GM18498 (cell line): ENCODE data around the gene SLC16A5.
A peak's percentile ranks its signal among the peaks of the same experiment; 100 is the strongest.
"Not testable (repeated sequence)": the region's sequence is repeated elsewhere in the genome, so short reads cannot be mapped to it uniquely, and the experiment has no call there.

Source experiments
- ATAC-seq: cut with Tn5 transposase; IDR thresholded peaks from one replicate; pipeline ENCODE4 v1.9.1; 2021; ENCODE audit warnings: mild to moderate bottlenecking, moderate library complexity; ENCODE audit not compliant: unreplicated experiment

The SLC16A5 gene

DNA sequence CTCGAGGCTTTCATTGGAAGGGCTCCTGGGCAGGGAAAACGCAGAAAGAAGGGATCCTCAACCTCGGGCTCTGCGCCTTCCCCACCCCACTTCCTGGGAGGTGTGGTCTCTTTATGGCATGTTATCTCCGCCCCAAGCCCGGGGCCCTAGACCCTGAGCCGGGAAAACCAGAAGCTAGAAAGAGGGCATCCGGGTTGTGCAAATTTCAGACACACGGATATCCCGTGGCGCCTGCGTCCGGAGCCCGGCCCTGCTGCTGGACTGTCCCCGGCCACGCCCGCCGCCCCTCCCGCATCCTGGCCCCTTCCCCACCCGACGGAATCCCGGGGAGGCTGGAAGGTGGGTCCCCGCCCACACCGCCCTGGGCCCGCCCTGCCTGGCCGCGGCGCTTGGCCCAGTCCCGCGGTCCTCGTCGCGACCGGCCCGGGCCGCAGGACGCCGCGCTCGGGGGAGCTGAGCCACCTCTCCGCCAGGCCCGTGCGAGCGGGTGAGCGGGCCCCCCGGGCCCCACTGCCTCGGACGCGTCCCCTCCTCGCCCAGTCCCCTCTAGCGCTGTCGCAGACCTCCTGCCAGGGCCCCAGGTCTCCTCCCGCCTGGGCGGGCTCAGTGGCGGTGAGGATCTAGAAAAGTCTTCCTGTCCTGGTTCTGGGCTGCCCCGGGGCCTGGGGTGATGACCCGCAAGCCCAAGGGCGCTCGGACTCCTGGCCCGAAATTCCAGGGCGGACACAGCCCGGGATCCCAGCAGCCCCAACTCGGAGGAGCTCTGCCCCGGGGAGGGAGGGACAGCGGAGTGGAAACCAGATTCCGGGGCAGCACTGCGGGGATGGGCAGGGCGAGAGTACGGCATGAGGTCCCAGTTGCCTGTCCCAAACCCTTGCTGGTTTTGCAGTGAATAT is at the start of gene SLC16A5:
SLC16A5 (plus strand) TSS at position 397 of the 896 bp plus-strand sequence. CDS start 5,683 bp downstream, outside the sequence.
- peak; percentile 64 for ATAC-seq

DNA sequence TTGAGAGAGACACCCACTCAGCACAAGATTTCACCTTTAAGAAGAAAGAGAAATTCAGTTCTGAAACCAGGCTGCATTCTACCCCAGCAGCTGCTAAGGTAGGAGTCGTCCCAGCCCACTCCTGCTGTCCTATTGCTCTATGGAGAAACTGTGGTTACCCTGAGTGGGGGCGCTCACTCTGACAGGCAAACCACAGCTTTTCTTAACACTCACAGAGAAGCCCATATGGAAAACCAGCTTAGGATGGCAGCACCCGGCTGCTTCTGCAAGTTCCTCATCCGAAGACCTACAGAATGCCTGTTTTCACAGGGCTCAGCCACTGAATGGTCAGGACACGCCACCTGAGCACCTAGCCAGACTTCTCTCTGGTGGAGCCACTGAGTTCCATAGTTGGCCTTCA is 48.5 kb upstream of the SLC16A5 start:
- ATAC-seq = no peak

DNA sequence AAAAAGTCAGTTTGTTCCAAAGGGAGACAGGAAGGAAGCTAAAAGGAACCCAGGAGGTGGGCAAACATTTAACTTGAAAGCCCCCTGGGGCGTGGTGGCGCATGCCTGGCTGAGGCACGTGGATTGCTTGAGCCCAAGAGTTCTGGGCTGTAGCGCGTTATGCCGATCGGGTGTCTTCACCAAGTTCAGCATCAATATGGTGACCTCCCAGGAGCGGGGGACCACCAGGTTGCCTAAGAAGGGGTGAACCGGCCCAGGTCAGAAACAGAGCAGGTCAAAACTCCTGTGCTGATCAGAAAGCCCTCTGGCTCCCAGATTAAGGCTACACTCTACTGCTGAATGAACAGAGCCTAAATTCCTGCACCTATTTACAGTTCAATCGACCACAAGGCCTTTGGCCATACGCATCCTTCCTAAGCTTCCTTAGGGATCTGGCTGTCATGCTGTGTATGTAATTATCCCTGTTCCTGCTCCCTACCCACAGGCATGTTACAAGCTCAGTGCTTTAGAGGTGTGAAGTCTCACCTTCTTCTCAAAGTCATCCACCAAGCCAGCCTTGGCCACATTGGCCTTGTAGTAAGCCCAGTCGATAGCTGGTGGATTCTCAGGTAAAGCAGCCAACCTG is 46.0 kb upstream of the SLC16A5 start:
- no peak for ATAC-seq

DNA sequence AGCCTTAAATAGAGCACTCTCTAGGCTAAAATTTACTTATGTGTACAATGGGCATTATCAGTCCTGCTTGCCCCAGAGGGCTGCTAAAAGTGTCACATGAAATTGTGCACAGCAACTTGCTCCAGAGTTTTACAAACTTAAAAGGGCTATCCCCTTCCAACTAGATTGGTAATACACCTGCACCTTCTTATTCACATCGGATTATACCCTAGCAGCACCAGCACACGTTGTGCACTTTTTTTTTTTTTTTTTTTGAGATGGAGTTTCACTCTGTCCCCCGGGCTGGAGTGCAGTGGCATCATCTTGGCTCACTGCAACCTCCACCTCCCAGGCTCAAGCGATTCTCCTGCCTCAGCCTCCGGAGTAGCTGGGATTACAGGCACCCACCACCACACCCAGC is 44.0 kb upstream of the SLC16A5 start:
- not testable (repeated sequence) for ATAC-seq

GRCh38 chr17:75044716-75045115 is 43.0 kb upstream of the SLC16A5 start:
- ATAC-seq = no peak

DNA sequence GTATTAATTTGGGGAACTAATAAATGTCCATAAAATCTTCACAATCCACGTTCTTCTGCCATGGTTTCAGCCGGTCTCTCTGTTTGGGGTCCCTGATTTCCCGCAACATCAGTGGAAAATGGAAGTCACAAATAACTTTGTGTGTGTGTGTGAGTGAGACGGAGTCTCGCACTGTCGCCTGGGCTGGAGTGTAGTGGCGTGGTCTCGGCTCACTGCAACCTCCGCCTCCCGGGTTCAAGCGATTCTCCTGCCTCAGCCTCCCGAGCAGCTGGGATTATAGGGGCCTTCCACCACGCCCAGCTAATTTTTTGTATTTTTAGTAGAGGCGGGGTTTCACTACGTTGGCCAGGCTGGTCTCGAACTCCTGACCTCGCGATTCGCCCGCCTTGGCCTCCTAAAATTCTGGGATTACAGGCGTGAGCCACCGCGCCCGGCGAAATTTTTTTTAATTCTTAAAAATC is 41.8 kb upstream of the SLC16A5 start:
- ATAC-seq = not testable (repeated sequence)

DNA sequence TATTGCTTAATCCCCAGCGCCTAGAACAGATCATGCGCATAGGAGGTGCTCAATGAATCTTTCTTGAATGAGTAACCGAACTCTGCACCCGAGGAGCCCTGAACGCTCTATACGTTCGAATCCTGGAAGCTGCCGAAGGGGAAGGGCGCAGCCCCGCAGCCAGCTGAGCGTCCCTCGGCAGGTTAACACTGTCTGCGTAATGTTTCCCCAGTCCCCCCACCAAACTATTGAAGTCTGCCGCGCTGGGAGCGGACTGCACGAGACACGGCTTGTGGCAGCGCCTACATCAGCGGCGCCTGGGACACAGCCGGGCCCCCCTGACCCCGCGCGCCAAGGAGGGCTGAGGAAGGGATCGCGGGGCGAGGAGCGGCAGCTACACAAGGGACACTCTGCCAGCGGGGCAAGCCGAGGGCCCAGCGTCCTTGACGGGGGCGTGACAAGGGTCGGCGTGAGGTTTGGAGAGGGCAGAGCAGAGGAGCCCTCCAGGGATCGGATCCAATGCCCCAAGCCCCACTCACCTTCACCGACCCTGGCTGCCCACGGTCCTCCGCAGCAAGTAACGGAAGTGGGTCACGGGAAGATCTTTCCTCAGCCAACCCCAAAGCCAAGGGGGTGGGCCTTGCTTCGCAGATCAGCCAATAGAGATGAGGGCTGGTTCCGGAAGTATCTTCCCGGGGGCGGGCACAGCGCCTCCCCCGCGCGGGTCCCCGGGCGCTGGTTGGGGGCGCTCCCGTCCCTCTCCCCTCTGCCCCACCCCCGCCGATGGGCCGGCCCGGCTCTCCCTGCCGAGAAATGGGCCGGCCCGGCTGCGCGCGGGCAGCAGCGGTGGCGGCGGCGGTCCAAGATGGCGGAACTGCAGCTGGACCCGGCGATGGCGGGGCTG is 41.1 kb upstream of the SLC16A5 start, which contains the start of the genes ATP5PD and KCTD2:
ATP5PD (minus strand) TSS at position 563 of the 883 bp plus-strand sequence. CDS start 4,319 bp downstream, outside the sequence.
KCTD2 (plus strand) TSS at position 819 of the 883 bp plus-strand sequence; CDS start at position 845, 26 bp downstream.
- peak; percentile 94 for ATAC-seq

GRCh38 chr17:75047398-75048098 is 40.2 kb upstream of the SLC16A5 start:
- ATAC-seq = peak; percentile 24

GRCh38 chr17:75048249-75048878 is 39.4 kb upstream of the SLC16A5 start:
- no peak for ATAC-seq

DNA sequence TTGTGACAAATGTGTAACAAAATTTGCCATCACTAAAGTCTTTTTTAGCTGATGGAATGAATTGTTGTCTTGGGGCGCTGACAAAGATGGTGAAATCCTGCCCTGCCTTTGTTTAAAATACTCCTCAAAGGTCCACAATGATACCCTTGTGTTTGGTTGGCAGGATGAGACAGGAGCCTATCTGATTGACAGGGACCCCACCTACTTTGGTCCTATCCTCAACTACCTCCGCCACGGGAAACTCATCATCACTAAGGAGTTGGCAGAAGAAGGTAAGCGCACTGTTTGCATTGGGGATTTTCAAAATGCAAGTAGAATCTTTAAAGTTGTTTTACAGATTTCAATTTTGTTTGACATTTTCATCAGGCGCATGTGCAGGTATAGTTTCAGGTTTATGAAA is 38.7 kb upstream of the SLC16A5 start:
- ATAC-seq = no peak

GRCh38 chr17:75049706-75050105 is 38.0 kb upstream of the SLC16A5 start:
- no peak for ATAC-seq

GRCh38 chr17:75051941-75052340 is 35.8 kb upstream of the SLC16A5 start:
- no peak for ATAC-seq

DNA sequence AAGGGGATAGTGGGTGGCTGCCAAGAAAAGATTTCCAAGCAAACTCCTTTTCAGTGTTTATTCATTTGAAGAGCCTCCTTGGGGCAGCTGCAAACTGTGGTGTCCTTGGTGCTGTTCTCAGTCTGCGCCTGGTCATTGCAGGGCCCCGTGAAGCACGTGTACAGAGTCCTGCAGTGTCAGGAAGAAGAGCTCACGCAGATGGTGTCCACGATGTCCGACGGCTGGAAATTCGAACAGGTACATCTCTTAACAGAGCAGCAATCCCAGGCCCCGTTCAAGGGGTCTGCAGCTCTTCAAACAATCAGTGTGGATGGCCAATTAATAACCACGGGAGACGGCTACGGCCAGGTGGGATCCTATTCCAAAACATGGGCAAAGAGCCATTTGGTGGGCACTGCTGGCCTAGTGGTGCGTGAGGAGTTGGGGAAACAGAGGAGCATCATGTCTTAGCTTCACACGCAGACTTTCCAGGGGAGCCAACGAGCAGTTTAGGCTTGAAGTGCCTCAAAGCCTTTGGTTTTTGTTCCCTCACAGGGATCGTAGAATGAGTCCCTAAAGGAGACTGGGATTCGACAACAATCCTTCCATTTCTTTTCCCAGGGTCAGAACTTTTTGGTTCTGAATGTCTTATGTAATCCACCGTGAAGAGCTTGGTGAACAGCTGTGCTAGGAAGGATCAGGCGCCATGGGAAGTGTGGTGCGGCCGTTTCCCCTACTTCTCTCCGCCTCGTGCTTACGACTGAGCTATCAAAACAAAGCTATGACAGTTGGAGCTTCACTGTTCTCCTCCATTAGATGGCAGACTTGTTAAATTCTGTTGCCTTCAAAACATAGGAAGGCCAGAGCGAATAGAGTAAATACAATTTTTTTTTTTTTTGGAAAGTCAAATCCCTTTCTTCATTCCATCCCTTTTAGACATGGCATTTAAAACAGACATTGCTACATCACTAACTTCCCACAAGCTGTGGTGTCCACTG is 28.1 kb upstream of the SLC16A5 start:
- no peak for ATAC-seq

- ATAC-seq = no peak
Observed at GRCh38 chr17:75060434-75061054, 27.2 kb upstream of the SLC16A5 start.

GRCh38 chr17:75061055-75061438 is 26.7 kb upstream of the SLC16A5 start:
- no peak for ATAC-seq

DNA sequence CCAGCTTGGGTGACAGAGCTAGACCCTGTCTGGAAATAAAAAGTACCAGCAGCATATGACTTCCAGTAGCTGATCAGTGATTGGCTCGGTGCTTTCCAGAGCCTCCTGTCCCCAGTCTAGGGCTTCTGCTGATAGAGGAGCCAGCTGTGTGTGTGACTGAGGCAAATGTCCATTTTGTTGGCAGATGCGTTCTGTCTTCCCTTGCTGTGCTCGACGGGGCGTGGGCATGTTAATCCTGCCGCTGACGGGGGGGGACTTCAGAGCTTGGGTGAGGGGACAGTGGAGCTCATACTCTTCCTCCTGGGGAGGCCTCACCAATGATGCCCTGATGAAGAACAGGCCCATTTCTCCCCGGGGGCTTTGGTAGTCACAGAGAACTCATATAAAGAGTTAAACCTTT is 26.1 kb upstream of the SLC16A5 start:
- no peak for ATAC-seq

- no peak for ATAC-seq
Observed at GRCh38 chr17:75063201-75063600, 24.6 kb upstream of the SLC16A5 start.

GRCh38 chr17:75063626-75064025 is 24.1 kb upstream of the SLC16A5 start:
- ATAC-seq = no peak
